Uterus (tissue), 4 donors: ENCODE measurements around the gene CTNND2. TPM values are rescaled to one million over a fixed set of nuclear protein-coding genes. Genes with fewer than 3 reads are reported as not detected.

ENCODE experiments used
- DNase-seq, 2 donors: peaks; one replicate each; pipeline ENCODE4 v3.0.0-alpha.2; 2019 to 2020
- H3K27ac ChIP-seq, 2 donors: fragments of 200-600 bp; sonication (generic); 1 replicate in 1 of 2; 2 replicates in 1 of 2; pipeline ENCODE4 v1.5.1; 2016 to 2018
- H3K27me3 ChIP-seq, 2 donors: fragments of 200-600 bp; sonication (generic); one replicate each; pipeline ENCODE4 v1.5.1; 2018 to 2019; ENCODE audit warnings: control low read depth in 1 of 2
- H3K36me3 ChIP-seq, 2 donors: fragments of 200-600 bp; sonication (generic); one replicate each; pipeline ENCODE4 v1.5.1; 2019; ENCODE audit warnings: control low read depth in 1 of 2
- H3K4me1 ChIP-seq, 2 donors: fragments of 200-600 bp; sonication (generic); one replicate each; pipeline ENCODE4 v1.5.1; 2018 to 2019; ENCODE audit warnings: control low read depth in 1 of 2
- H3K4me3 ChIP-seq, 2 donors: fragments of 200-600 bp; sonication (generic); 1 replicate in 1 of 2; 2 replicates in 1 of 2; pipeline ENCODE4 v1.5.1; 2018 to 2019; ENCODE audit warnings: mild to moderate bottlenecking in 1 of 2
- H3K9me3 ChIP-seq, 2 donors: fragments of 200-600 bp; sonication (generic); one replicate each; pipeline ENCODE4 v1.5.1; 2019; ENCODE audit warnings: control low read depth in 1 of 2
- CTCF ChIP-seq, 4 experiments: fragments of 200-600 bp in 2 of 4; fragments of 450-650 bp in 2 of 4; sonication (generic) in 2 of 4; IDR thresholded peaks; one replicate each; pipeline ENCODE4 v1.5.1; 2016 to 2019; ENCODE audit warnings: antibody characterized with exemption in 4 of 4, mild to moderate bottlenecking in 2 of 4, moderate library complexity in 1 of 4
- POLR2A ChIP-seq, 2 donors: fragments of 450-650 bp; IDR thresholded peaks; one replicate each; pipeline ENCODE4 v1.6.1; 2016; ENCODE audit warnings: antibody characterized with exemption in 2 of 2, mild to moderate bottlenecking in 1 of 2, moderate library complexity in 1 of 2
- intact Hi-C: fragments of 100-400 bp; cut with DNase I; formaldehyde crosslinking; loops from one replicate; pipeline ENCODE4 v1.15.1; 2023; ENCODE audit warnings: low total_unique reads
- total RNA-seq, 4 donors: library from RNA; depleted of rRNA in 3 of 4; stranded (reverse); fragments of >200 nt in 3 of 4; gene quantifications; one replicate each; pipeline versions ENCODE4 v1.1.0 to v1.2.4, GENCODE V29; 2014 to 2023
- donor health status: DM: yes; HTN: yes; CAD: no.

Gene CTNND2
- total RNA-seq, 4 donors from 2014 or later, result 0.49 to 1.2 TPM; not detected in 2

GRCh38 chr5:11607944-11608483 lies 296.2 kb downstream of the CTNND2 start:
- Histone ChIP-seq H3K9me3 (no peaks in the 10 kb centered on the region), H3K27ac (no peak overlapping the region), H3K36me3 (no peaks in the 10 kb centered on the region), H3K4me1 (no peaks in the 10 kb centered on the region), H3K27me3 (no peaks in the 10 kb centered on the region), H3K4me3 (no peak overlapping the region)
- TF ChIP-seq CTCF (IDR thresholded peaks at IDR 0.05), result no peak
- intact Hi-C loops, result no loop called here
- no peak for DNase-seq

DNA sequence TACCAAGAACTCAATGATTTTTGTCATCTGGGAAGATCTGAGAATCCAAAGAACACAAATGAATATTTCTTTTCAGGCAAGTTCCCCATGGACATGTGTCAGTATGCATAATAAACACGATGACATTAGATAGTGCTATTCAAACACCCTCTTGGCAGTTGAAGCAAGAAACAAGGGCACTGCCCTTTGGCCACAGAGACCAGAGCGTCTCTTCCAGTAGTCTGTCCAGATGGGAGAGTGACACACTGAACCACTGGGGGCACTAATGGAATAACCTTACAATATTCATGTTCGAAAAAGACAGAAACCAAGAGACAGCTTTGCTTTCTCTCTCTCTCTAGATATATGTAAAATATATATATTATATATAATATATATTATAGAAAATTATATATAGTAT lies 301.9 kb downstream of the CTNND2 start:
- Histone ChIP-seq H3K27ac (no peak overlapping the region), H3K4me3 (no peak overlapping the region), H3K4me1 (no peaks in the 10 kb centered on the region), H3K9me3 (peaks cover 0 to 4% of the 10 kb centered on the region in 2 donors), H3K36me3 (no peaks in the 10 kb centered on the region), H3K27me3 (no peaks in the 10 kb centered on the region)
- no peak for DNase-seq
- intact Hi-C loops, result no loop called here
- TF ChIP-seq POLR2A (IDR thresholded peaks at IDR 0.05), result no peak
- no peak for TF ChIP-seq CTCF (IDR thresholded peaks at IDR 0.05)

DNA sequence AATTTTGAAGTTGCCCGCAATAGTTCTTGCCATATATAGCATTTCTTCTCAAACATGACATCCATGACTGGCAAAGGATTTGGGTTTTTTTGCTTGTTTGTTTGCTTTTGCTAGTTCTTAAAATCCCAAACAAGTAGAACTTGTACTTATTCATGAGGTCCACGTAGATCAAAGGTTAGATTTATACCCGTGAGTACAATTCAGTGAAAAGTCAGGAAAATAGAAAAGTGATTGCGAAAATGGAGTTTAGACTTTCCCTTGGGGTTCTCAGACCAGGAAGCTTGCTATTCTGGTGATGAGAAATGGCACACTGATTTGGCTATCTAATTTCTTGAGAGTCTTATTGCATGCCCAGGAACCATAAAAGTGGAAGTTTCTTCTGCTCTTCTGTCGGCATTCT lies 304.7 kb downstream of the CTNND2 start:
- no peaks in the 10 kb centered on the region for H3K4me1 ChIP-seq
- H3K36me3 ChIP-seq, result no peaks in the 10 kb centered on the region
- peaks cover 0 to 4% of the 10 kb centered on the region in 2 donors for H3K9me3 ChIP-seq
- intact Hi-C loops, result no loop called here
- DNase-seq, result no peak
- TF ChIP-seq CTCF (IDR thresholded peaks at IDR 0.05) (no peak), POLR2A (IDR thresholded peaks at IDR 0.05) (no peak)
- H3K27ac ChIP-seq, result no peak overlapping the region
- no peaks in the 10 kb centered on the region for H3K27me3 ChIP-seq
- no peak overlapping the region for H3K4me3 ChIP-seq

DNA sequence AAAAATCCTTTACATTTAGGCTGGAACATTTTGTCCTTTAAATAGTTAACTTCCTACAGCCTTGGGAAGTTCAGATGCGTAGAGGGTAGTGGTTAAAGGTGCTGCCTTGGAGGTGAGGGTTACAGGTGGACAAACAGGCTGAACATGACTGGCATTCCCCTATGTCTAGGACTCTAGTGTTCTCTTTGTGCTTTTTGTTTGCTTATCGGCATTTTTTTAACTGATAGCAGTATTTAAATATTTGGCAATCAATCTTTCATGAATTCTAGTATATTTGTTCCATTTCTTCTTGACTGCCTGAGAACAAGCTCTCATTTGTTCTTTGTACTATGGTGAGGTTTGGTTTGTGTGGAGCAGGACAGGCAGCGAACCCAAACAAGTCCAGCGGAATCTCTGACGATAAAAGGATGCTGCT lies 307.6 kb downstream of the CTNND2 start:
- Histone ChIP-seq H3K36me3 (no peaks in the 10 kb centered on the region), H3K4me3 (no peak overlapping the region), H3K27me3 (no peaks in the 10 kb centered on the region), H3K27ac (no peak overlapping the region), H3K4me1 (no peaks in the 10 kb centered on the region), H3K9me3 (peaks cover 0 to 4% of the 10 kb centered on the region in 2 donors)
- intact Hi-C loops, result no loop called here
- no peak for TF ChIP-seq POLR2A (IDR thresholded peaks at IDR 0.05)
- TF ChIP-seq CTCF (IDR thresholded peaks at IDR 0.05), result no peak
- no peak for DNase-seq

DNA sequence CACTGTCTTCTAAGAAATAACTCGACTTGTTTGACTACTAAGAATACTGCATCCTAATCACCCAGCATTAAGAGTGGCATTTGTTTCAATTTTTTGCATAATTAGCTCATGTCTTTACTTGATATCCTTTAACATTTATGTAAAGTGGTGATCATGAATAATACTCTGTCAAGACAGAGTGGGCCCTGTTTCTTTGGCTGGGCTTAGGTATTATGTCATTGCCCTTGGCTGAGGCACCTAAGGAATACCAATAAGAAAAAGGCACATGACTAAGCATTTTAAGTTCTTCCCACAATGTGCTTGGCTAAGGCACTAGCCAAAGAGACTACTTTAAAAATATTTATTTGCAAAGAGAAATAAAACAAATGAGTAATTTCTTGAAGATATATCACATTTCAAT lies 308.1 kb downstream of the CTNND2 start:
- Histone ChIP-seq H3K9me3 (peaks cover 0 to 4% of the 10 kb centered on the region in 2 donors), H3K27ac (no peak overlapping the region), H3K27me3 (no peaks in the 10 kb centered on the region), H3K4me3 (no peak overlapping the region), H3K36me3 (no peaks in the 10 kb centered on the region), H3K4me1 (no peaks in the 10 kb centered on the region)
- intact Hi-C loops, result no loop called here
- TF ChIP-seq CTCF (IDR thresholded peaks at IDR 0.05), result no peak
- DNase-seq, result no peak
